ENCODE data around the gene GOLGA5.

DNA sequence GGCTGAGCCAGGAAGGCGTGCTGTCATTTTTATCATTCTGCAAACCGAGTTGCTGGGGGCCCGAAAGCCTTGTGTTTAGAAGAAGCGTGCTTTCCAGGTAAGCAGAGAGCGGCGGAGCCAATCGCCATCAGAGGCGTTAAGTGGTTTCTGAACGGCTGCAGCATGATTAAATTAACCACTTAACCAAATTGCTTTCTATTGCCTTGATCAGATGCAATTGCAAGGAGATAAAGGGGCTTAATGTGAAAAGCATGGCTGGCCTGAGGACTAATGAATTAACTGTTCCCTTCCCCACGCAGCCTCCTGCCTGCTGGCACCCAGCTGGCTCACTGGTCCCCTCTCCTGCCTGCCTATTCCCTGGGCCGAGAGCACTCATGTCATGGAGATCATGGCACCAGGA lies 92.2 kb downstream of the GOLGA5 start:
- TF ChIP-seq CTCF (IDR thresholded peaks at IDR 0.05; ENCODE audit: insufficient read depth, low read length) (no peak), POLR2AphosphoS5 (IDR thresholded peaks at IDR 0.05; ENCODE audit: low read depth) (no peak), GABPA (IDR thresholded peaks at IDR 0.05; ENCODE audit: low read depth) (no peak), SPI1 (IDR thresholded peaks at IDR 0.05; ENCODE audit: borderline replicate concordance, low read depth) (no peak)
- TF ChIP-seq, protein P1, sequence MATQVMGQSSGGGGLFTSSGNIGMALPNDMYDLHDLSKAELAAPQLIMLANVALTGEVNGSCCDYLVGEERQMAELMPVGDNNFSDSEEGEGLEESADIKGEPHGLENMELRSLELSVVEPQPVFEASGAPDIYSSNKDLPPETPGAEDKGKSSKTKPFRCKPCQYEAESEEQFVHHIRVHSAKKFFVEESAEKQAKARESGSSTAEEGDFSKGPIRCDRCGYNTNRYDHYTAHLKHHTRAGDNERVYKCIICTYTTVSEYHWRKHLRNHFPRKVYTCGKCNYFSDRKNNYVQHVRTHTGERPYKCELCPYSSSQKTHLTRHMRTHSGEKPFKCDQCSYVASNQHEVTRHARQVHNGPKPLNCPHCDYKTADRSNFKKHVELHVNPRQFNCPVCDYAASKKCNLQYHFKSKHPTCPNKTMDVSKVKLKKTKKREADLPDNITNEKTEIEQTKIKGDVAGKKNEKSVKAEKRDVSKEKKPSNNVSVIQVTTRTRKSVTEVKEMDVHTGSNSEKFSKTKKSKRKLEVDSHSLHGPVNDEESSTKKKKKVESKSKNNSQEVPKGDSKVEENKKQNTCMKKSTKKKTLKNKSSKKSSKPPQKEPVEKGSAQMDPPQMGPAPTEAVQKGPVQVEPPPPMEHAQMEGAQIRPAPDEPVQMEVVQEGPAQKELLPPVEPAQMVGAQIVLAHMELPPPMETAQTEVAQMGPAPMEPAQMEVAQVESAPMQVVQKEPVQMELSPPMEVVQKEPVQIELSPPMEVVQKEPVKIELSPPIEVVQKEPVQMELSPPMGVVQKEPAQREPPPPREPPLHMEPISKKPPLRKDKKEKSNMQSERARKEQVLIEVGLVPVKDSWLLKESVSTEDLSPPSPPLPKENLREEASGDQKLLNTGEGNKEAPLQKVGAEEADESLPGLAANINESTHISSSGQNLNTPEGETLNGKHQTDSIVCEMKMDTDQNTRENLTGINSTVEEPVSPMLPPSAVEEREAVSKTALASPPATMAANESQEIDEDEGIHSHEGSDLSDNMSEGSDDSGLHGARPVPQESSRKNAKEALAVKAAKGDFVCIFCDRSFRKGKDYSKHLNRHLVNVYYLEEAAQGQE (IDR thresholded peaks at IDR 0.05; ENCODE audit: insufficient replicate concordance, low read depth): no peak

Measured in HL-60 (cell line).